Muscle of leg (tissue), 11 donors: ENCODE measurements around the gene TRAM2. TPM values are rescaled to one million over a fixed set of nuclear protein-coding genes. Genes with fewer than 3 reads are reported as not detected.

Source experiments
- DNase-seq: peaks from one replicate; pipeline ENCODE4 v3.0.0; 2013
- H3K27ac ChIP-seq: one replicate; pipeline ENCODE4 v1.5.1; 2013; ENCODE audit warnings: mild to moderate bottlenecking, low read length, control low read depth
- H3K27me3 ChIP-seq: one replicate; pipeline ENCODE4 v1.6.1; 2013; ENCODE audit warnings: low read length; ENCODE audit not compliant: control insufficient read depth, insufficient read depth
- H3K36me3 ChIP-seq: one replicate; pipeline ENCODE4 v1.6.1; 2013; ENCODE audit warnings: low read length; ENCODE audit not compliant: control insufficient read depth, insufficient read depth
- H3K4me1 ChIP-seq: one replicate; pipeline ENCODE4 v1.6.1; 2013; ENCODE audit warnings: low read length; ENCODE audit not compliant: control insufficient read depth, insufficient read depth
- H3K4me3 ChIP-seq: one replicate; pipeline ENCODE4 v1.5.1; 2013; ENCODE audit warnings: low read length, control low read depth
- H3K9me3 ChIP-seq: replicated peaks from 2 replicates; pipeline ENCODE4 v1.6.1; 2013; ENCODE audit warnings: low read depth, low read length; ENCODE audit not compliant: control insufficient read depth
- WGBS: methylation state at CpG from one replicate; pipeline ENCODE4 v1.1.5; 2013; ENCODE audit warnings: missing lambda C conversion rate; ENCODE audit not compliant: insufficient coverage; 5-methylcytosine and 5-hydroxymethylcytosine counted together
- polyA plus RNA-seq, 8 donors: library from polyadenylated mRNA; unstranded; fragments of 120-200 nt; gene quantifications; one replicate each; pipeline versions ENCODE4 v1.2.1 to v1.2.3, GENCODE V29; 2013; ENCODE audit warnings: inconsistent platforms in 1 of 8, low replicate concordance in 1 of 8; ENCODE audit not compliant: insufficient read length in 8 of 8, insufficient read depth in 1 of 8
- total RNA-seq: library from RNA; stranded (reverse); fragments of 120-200 nt; gene quantifications from one replicate; pipeline ENCODE4 v1.2.4, GENCODE V29; 2013

Gene TRAM2
- total and polyA plus RNA-seq, 9 donors, result 15.8 to 32.7 (median 21.6) TPM

GRCh38 chr6:52548353-52548713 is 28.5 kb downstream of the TRAM2 start:
- Histone ChIP-seq H3K27me3 (no peaks in the 10 kb centered on the region), H3K4me3 (no peak overlapping the region), H3K27ac (no peak overlapping the region), H3K4me1 (peaks cover 60% of the 10 kb centered on the region), H3K36me3 (peaks cover 6% of the 10 kb centered on the region), H3K9me3 (no peaks in the 10 kb centered on the region)
- 26% methylated on average over 7 of the region's 7 CpGs for WGBS
- peak; percentile 52 for DNase-seq

GRCh38 chr6:52547647-52548352 is 29.1 kb downstream of the TRAM2 start:
- no peaks in the 10 kb centered on the region for H3K27me3 ChIP-seq
- no peak overlapping the region for H3K4me3 ChIP-seq
- peaks cover 6% of the 10 kb centered on the region for H3K36me3 ChIP-seq
- H3K9me3 ChIP-seq, result no peaks in the 10 kb centered on the region
- H3K27ac ChIP-seq, result no peak overlapping the region
- 69% methylated on average over 8 of the region's 9 CpGs for WGBS
- peaks cover 57% of the 10 kb centered on the region for H3K4me1 ChIP-seq
- DNase-seq, result no peak

- Histone ChIP-seq H3K36me3 (peaks cover 6% of the 10 kb centered on the region), H3K27ac (no peak overlapping the region), H3K4me1 (peaks cover 46% of the 10 kb centered on the region), H3K27me3 (no peaks in the 10 kb centered on the region), H3K4me3 (no peak overlapping the region), H3K9me3 (no peaks in the 10 kb centered on the region)
- 97% methylated on average over 3 of the region's 3 CpGs for WGBS
- no peak for DNase-seq
Measured at GRCh38 chr6:52546678-52547077, 30.2 kb downstream of the TRAM2 start.

GRCh38 chr6:52546192-52546591 is 30.7 kb downstream of the TRAM2 start:
- WGBS, result 100% methylated on average over 1 of the region's 1 CpG
- peaks cover 41% of the 10 kb centered on the region for H3K4me1 ChIP-seq
- no peak overlapping the region for H3K27ac ChIP-seq

GRCh38 chr6:52545406-52546119 is 31.3 kb downstream of the TRAM2 start:
- H3K36me3 ChIP-seq, result peaks cover 6% of the 10 kb centered on the region
- no peaks in the 10 kb centered on the region for H3K27me3 ChIP-seq
- 100% methylated on average over 2 of the region's 6 CpGs for WGBS
- peaks cover 34% of the 10 kb centered on the region for H3K4me1 ChIP-seq
- H3K9me3 ChIP-seq, result no peaks in the 10 kb centered on the region
- no peak for DNase-seq
- H3K4me3 ChIP-seq, result no peak overlapping the region
- H3K27ac ChIP-seq, result no peak overlapping the region

More at GRCh38 chr6:52546192-52546591, 30.7 kb downstream of the TRAM2 start:
- Histone ChIP-seq H3K36me3 (peaks cover 6% of the 10 kb centered on the region), H3K4me3 (no peak overlapping the region), H3K27me3 (no peaks in the 10 kb centered on the region), H3K9me3 (no peaks in the 10 kb centered on the region)
- DNase-seq, result no peak

- DNase-seq, result no peak
- Histone ChIP-seq H3K36me3 (peaks cover 6% of the 10 kb centered on the region), H3K4me1 (peaks cover 32% of the 10 kb centered on the region), H3K27ac (no peak overlapping the region), H3K4me3 (no peak overlapping the region), H3K27me3 (no peaks in the 10 kb centered on the region), H3K9me3 (no peaks in the 10 kb centered on the region)
- WGBS, result 63% methylated on average over 7 of the region's 9 CpGs
Measured at GRCh38 chr6:52544602-52545405, 32.1 kb downstream of the TRAM2 start.

GRCh38 chr6:52543729-52544601 is 32.9 kb downstream of the TRAM2 start:
- DNase-seq, result no peak
- no peaks in the 10 kb centered on the region for H3K9me3 ChIP-seq
- peak overlapping the region; percentile 25 for H3K27ac ChIP-seq
- H3K27me3 ChIP-seq, result no peaks in the 10 kb centered on the region
- peaks cover 6% of the 10 kb centered on the region for H3K36me3 ChIP-seq
- WGBS, result 45% methylated on average over 7 of the region's 10 CpGs
- H3K4me1 ChIP-seq, result peaks cover 31% of the 10 kb centered on the region
- H3K4me3 ChIP-seq, result no peak overlapping the region

GRCh38 chr6:52543262-52543661 is 33.6 kb downstream of the TRAM2 start:
- H3K9me3 ChIP-seq, result no peaks in the 10 kb centered on the region
- H3K27ac ChIP-seq, result peak overlapping the region; percentile 25
- peaks cover 28% of the 10 kb centered on the region for H3K4me1 ChIP-seq
- no peaks in the 10 kb centered on the region for H3K27me3 ChIP-seq
- no CpG with 5 or more reads among the region's 1 CpG for WGBS
- DNase-seq, result peak; percentile 45
- H3K36me3 ChIP-seq, result peaks cover 4% of the 10 kb centered on the region
- no peak overlapping the region for H3K4me3 ChIP-seq

- H3K27ac ChIP-seq, result no peak overlapping the region
- no peaks in the 10 kb centered on the region for H3K9me3 ChIP-seq
- 74% methylated on average over 2 of the region's 6 CpGs for WGBS
- H3K4me1 ChIP-seq, result peaks cover 28% of the 10 kb centered on the region
- H3K36me3 ChIP-seq, result peaks cover 4% of the 10 kb centered on the region
- DNase-seq, result no peak
- H3K27me3 ChIP-seq, result no peaks in the 10 kb centered on the region
- no peak overlapping the region for H3K4me3 ChIP-seq
Measured at GRCh38 chr6:52541135-52541534, 35.7 kb downstream of the TRAM2 start.
